ENCODE results near the gene TMEM18.

The TMEM18 gene

DNA sequence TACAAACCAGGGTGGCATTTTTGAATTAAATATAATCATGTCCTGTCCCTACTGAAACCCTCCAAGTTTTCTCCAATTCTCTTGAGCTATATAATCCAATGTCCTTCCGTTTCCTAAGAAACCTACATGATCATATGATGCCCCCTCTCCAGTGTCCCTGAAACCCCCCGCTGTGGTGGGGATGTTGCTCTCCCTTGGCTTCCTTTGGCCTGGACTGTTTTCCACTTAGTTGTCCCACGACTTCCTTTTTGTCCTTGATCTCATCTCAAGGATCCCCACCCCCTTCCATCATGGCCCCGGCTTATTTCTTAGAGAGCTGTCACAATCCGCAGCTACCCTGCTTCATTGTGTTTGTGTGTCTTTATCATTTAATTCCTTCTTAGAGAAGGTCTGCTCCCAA is 43.8 kb downstream of the TMEM18 start:
- DNase-seq (ENCODE audit: low read depth) = no peak

DNA sequence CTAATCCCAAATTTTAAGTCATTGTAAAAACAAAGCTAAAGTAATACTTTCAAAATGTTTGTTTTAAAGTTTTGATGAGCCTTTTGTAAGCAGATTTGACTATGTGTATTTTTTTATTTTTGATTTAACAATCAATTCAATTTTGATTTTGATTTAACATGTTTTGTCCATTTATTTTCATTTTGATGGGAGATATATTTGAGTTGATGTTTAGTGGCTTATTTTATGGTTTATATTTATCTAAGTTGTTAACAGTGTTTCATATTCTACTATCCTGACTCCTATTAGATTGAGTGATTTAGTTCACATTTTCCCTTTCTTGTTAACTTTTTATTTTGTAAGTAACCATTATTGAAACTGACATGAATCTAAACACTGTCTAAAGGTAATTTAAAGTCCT is 44.7 kb downstream of the TMEM18 start:
- no peak for DNase-seq (ENCODE audit: low read depth)

DNA sequence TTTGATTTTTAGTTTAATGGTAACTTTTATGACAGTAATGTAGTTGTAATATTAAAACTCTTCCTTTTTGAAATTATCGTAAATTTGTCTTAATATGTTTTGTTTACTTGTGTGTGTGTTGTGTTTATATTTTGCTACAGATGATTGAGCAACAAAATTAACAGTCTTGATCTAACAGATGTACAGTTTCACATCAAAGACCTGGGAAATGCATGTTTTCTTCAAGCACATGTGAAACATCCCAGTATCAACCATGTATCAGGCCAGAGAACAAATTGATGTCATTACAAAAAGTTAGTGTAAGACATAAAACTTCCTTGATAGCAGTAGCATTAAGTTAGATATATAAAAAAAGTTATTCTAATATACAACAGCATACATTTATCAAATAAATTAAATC is 45.5 kb downstream of the TMEM18 start:
- no peak for DNase-seq (ENCODE audit: low read depth)

DNA sequence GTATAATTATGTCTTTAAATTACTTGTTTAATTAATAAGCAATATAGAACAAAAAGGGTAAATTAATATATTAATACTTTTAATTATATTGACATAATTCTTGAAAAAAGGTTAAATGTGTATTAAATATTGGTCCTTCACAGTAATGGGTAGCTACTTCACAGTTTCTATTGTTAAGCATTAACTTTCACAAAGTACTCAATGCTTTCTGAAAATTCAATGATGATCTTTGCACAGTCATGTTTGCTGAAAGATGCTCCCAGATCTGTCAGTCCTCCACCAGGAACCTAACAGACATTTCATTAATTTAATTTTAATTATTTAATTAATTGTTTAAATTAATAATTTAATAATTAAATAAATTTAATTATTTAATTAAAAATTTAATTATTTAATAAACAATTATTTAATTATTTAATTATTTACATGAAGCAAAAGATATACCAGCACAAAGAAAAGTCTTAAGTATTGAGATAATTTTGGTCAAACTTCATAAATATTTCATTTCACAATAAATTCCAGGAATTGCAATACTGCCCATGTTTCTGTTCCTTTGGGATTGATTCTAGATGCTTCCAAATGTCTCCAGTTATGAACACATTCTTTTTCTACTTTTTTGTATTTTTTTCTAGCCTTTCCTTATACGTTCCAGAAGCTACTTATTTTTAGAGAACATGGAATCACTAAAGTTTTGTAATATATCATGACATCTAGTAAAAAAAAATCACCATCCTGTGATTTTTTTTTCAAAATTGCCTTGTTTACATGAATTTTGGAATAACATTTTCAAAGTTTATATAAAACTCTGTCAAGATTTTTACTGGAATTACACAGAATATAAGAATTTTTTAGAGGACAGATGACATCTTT is 46.5 kb downstream of the TMEM18 start:
- DNase-seq (ENCODE audit: low read depth) = no peak

DNA sequence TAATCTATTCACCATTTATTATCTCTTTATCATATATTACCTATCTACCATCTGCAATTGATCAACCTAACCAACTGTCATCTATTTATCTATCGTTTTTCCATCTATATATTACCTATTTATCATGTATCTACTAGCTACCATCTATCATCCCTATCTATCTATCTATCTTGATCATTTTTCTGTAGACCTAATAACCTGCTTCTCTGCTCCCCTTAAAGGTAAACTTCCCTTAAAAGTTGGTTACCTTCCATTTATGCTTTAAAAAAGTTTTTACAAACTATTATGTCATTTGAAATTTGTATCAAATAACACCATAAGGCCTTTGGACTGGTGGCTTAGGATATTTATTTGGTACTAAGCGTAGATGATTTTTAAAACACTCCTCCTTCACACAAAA is 47.2 kb downstream of the TMEM18 start:
- no peak for DNase-seq (ENCODE audit: low read depth)

DNA sequence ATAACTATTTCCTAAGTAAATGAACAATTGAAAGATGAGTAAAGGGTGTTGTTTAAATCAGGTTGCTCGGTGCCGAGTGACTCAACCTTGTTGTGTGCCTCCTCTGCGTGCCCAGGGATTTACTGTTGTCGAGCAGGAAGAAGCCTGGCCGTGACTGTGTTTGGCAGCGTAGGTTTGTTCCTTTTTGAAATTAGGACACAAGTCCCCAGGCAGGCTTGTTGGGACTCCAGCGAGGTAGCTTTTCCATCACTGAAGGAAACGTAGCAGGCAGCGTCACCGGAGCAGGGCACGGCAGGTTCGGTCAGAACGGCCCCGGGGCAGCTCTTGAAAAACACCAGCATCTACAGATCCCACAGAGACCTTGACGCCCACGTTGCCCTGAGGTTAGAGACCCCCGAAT is 48.6 kb downstream of the TMEM18 start:
- no peak for DNase-seq (ENCODE audit: low read depth)

DNA sequence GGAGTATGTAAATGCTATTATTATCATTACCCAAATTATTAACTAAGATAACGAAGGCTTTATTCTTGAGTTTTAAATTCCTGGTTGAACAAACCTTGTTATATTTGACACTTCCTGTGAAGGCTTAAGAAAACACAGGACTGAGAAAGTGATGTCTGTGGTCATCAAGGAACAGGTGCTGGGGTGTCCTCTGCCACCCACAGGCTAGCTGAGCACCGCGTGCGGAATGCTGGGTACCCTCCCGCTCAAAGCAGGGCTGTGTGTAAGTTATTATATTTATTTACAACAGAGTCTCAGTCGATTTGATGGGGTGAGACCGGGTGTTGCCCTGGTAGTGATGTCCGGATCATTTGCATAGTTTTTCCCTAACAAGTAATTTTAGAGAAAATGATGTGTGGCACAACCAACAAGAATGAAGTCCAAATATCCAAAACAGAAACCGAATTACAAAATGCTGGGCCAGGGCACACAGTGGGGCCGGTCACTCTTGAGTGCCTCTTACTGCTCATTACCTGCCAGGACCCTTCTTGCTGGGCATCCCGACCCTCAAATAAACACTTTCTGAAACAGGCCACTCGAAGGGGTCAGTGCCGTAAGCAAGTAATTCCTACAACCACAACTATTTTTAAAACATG is 49.2 kb downstream of the TMEM18 start:
- no peak for DNase-seq (ENCODE audit: low read depth)

DNA sequence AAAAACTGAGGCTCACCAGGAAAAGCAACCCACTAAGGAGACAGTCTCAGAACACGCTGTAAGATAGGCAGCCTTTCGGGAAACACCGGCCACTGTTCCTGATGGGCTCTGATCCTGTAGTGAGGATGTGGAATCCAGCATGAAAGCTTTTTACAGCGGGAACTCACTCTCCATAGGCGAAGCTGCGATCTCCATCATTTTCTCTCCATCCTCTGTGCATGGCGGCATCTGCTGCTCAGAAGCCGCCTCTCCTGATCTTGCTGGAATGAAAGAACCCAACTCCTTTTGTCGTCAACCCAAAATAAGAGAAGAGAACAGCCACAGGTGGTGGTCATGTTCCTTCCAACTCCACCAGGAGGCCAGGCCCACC is 49.9 kb downstream of the TMEM18 start:
- DNase-seq (ENCODE audit: low read depth) = no peak

DNA sequence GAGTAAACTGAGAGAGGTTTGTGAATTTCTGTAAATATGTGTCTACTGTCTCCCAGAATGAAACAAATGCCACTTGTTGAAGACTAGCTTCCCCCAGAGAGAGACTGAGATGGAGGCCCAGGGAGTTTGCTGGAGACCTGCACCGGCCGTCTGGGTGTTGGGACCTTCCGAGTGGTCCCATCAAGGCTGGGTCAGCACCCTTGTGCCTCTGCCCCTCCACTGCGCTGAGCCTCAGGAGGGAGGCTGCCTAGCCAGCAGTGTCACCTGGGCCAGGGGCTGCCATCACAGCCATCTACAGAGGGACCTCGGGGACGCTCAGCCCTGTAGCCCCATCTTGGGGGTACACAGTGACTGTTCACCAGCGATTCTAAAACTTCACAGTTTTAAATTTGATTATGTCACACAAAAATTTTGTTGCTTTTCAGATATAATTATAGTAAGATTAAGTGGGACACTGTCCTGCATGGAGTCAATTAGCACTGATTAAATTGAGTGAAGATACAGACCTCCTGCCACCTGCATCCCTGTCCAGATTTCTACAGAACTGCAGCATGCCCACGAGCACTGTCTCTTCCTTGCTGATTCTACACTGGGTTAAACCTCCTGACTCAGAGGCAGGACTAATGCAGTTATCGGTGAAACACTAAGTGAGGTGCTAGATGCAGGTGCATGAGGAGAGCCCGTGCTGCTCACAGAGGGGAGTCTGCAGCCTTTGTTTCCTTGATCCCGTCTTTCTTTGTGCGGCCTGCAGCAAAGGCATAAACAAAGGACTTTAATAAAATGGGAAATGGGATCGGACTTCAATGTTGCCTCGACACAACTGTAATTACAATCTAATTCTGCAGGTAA is 50.5 kb downstream of the TMEM18 start:
- no peak for DNase-seq (ENCODE audit: low read depth)

DNA sequence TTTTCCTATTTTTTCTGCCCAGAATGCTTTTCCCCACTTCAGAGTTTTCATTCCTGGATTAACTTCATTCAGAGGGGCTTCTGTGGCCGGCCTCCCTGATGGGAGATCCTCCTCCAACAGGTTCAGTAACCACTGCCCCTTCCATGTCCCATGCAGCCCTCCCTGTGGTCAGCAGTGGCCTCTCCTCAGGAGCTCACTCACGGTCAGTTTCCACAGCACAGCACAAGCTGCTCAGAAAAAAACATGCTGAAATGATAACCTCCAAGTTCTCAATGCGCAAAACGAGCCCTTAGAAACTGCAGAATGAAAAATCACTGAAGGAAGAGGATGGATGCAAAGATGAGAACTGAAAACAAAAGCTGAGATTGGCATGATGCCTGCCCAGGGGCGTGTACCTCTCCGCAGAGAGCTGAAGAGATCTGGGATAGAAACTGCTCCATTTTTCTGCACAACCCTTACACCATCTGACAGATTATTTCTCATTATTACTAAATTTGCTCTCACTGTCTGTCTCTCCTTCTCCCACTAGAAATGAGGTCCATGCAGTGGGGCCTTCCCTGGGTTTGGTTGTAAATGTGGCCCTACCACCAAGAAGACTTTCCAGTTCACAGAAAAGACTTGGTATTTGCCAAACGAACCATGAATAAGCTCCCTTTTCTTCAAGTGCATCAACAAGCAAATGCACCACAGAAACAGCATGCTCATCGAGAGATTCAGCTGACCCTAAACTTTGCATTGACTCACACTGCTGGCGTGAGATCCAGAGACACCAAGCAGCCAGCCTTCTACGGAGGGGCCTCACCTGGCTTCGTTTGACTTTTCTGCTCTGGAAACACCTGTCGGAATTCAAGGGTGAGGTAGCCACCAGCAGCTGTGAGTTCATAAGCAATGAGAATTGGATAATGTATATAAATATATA is 51.5 kb downstream of the TMEM18 start:
- DNase-seq (ENCODE audit: low read depth) = no peak

DNA sequence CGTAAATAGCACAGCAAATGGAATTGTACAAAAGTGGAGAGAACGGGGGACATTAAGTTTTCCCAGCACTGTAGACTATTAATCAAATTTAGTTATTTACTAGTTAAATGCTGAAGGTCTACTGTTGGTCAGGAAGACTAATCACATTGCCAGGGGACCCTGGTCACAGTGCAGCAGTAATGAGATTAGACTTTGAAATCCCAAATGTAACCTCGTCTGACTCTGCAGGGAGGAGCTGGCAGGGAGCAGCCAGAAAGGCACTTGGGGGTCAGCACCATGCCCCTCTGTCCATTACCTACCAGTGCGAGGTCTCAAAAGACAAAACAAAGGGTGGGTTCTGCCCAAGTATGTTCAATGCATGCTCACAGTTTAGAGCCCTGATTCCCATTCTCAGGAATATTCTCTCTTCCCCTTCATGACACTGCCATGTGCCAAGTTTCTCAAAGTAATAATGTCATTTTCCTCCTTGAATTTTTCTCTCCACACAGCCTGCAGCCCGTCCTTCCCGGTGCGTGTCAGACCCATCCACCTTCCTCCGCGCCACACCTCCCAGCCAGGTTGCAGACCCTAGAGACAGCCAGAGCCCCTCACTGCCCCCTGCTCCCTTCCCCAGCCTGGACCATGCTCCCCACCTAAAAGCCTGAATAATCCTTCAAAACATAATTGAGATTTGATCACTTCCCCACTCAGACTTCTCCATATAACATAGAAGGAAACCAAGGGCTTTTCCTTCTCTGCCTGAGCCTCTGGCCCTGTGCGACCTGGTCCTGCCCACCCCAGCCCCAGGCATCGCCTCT is 52.5 kb downstream of the TMEM18 start:
- no peak for DNase-seq (ENCODE audit: low read depth)

DNA sequence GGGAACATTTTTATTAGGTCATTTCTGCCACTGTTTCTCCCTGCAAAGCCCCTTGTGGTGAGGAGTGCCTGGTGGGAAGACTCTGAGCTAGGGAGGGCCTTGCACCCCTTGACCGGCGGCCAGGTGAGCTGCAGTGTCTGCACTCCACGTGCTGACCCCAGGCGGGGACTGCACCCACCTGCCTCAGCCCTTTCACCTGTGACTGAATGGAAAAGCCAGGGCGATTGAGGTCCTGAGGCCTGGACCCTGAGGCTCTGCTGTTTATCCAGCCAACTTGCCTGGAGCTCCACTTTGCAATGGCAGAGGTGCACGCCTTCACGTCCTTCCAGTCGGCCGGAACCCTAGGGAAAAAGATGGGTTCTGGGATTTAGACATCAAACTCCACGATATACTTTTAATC is 53.1 kb downstream of the TMEM18 start:
- DNase-seq (ENCODE audit: low read depth) = no peak

DNA sequence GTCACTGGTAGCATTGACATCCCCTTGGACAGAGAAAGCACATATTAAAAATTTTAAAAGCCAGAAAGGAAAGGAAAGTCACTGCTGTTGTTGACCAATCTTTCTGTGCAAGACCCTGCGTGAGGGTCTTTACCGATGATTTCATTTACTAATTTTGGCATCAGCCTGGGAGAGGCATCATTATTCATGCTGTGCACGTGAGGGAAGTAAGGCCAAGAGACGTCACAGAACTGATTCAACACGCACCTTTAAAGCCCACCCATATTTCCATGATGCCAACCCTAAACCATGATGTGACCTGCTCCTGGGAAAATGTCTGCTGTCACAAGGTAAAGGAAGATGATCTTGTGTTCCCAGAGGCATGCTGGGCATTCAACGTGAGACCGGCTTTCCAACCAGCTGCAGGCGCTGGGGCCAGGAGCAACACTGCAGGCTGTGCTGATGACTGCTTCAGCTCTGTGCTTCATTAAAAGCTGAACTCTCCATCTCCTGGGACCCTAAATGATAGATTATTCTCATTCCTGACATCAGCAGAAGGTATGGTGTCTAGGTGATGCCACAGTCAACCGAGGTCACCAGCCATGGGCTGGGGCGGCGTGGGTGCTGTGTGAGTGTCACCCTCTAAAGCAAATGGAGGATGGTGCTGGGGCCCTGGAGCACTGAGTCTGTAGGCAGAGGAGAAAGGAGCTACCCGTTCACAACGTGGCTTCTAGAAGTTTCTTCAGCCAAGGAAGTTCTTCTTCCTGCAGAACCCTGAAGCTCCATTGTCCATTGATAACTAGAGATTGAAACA is 53.9 kb downstream of the TMEM18 start:
- DNase-seq (ENCODE audit: low read depth) = no peak

DNA sequence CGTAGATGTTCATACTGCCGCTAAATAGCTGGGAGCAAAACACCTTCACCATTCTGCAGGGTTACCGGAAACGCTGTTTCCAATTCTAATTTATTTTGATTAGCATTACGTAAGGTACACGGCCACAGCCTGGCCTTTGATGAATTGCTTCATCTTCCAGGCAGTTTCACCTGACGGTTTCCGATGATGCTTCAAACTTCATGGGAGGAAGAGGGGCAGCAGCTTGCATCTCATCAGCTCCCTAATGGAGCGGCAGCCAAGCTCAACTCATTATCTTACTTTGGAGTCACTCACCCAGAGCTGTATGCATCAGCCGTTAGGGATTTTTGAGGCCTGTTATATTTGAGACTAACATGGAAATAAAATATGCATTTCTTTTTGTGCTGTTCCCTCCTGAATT is 54.8 kb downstream of the TMEM18 start:
- no peak for DNase-seq (ENCODE audit: low read depth)

DNA sequence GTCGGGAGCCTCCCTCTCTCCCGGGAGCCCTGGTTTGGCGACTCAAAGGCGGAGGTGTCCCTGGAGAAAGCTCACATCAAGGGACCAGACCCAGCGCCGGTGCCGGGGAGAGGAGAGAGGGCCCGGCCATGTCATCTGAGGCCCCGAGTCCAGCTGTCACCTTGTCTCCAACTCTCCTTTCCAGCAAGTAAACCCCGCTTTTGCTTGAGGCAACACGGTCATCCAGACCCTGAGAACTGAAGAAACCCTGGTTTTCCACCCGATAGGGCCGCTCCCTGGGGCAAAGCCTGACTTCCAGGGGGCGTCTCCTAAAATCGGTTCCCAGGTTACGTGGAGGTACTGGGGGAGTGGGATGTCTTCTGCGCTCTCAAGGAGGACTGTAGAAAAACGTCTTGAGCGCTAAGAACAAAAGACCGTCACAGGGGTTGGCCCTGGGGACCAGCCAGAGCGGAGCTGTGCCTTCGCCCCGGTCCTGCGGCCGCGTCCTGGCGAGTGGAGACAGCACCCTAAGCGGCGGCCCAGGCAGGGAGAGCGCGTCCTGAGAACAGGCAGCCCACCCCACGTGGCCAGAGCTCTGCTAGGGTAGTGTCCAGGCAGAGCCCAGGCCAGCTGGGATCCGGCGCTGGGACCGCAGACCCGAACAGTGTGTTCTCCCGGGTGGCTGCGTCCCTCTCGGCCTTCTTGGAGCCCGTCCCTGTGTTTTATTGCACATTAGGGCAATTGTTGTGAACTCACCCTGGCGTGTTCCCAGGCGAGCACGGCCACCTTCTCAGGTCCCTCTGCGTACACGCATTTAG is 55.7 kb downstream of the TMEM18 start:
- DNase-seq (ENCODE audit: low read depth) = no peak

DNA sequence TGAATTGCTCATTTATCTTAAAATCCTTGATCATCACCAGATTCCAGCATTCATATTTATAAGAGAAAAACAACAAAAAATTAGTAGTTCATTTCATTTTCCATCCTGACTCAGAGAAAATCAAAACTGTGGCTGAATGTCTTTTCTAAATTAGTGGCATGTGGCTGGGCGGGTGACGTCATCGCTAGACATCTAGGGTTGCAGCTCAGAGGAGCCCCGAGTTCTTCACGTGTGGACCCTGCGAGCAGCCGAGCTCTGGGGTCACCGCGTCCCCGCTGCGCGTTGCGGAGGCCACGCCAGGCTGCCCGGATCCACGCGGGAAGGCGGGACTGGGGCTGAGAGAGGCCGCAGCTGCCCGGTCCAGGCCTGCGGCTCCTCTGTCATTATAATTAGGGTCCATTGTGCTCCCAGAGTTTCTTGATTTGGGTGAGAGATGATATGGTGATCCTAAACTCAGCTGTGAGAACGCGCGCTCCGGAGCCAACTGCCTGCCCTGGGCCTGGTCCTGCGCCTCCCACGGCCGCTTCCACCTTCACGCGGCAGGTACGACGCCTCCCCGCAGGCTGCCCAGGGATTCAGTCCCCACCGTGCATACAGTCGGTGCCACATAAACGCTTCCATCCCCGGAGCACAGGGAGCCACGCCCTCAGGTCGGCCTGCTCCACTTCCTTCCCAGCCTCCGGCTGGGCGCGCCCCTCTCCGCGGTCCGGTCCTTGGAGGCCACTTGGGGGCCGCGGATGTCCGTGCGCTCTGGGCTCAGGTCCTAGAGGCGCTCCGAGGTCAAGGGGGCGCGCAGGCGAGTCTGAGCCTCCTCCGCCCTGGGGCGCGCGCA is 56.5 kb downstream of the TMEM18 start:
- no peak for DNase-seq (ENCODE audit: low read depth)

DNA sequence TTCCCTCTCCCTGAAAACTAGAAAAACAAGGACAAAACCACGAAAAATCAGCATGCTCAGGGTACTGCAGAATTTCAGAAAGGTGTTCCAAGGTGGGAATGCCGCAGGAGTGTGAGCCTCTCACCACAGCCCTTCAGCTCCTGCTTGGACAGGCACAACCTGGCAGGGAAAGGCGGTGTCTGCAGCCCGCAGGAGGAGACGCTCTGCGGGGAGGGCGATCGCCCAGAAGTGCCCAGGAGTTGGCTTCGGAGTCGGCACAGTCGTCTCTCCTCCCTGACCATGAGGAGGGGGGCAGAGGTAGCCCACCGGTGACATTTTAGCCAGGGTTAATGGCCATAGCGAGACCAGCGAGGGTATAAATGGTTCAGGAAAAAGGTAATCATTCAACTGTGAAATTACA is 57.2 kb downstream of the TMEM18 start:
- DNase-seq (ENCODE audit: low read depth) = no peak

DNA sequence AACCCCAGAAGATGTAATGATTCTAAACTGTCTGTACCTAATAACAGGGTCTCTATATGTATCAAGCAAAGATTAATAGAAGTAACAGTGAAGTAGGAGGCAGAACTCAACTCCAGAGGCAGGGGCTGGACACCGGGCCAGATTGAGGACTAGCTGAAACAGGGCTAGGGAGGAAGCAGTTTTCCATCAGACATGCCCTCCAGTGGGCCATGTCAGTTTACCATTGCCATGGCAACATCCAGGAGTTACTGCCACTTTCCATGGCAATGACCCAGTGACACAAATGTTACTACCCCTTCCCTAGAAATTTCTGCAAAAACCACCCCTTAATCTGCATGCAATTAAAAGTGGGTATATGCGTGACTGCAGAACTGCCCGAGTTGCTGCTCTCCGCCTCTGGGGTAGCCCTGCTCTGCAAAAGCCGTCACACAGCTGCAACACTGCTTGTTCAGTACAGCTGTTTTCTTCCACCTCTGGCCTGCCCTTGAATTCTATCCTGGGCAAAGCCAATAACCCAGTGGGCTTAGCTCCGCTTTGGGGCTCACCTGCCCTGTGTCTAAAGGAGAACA is 58.7 kb downstream of the TMEM18 start:
- DNase-seq (ENCODE audit: low read depth) = no peak

All from stimulated activated CD4-positive, alpha-beta T cell treated with anti-CD3 and anti-CD28 coated beads, Interleukin-2, amount 100 ng/mL, for 4 hours (primary cell).